HG02981 (cell line): Measurements from ENCODE around the gene DYNLT3.
A peak's percentile ranks its signal among the peaks of the same experiment; 100 is the strongest.

Experiments used
- ATAC-seq: cut with Tn5 transposase; IDR thresholded peaks from one replicate; pipeline ENCODE4 v1.9.1; 2021; ENCODE audit warnings: mild to moderate bottlenecking, moderate library complexity; ENCODE audit not compliant: unreplicated experiment

Gene DYNLT3

GRCh38 chrX:37846141-37846540 is 1.2 kb downstream of the DYNLT3 start:
- no peak for ATAC-seq

- ATAC-seq = no peak
These were observed 2.7 kb downstream of the DYNLT3 start for GRCh38 chrX:37844622-37845021.

- no peak for ATAC-seq
These were observed 6.4 kb downstream of the DYNLT3 start for GRCh38 chrX:37840931-37841330.

- no peak for ATAC-seq
These were observed 12.4 kb downstream of the DYNLT3 start for GRCh38 chrX:37834937-37835336.

GRCh38 chrX:37830371-37830770 is 17.0 kb downstream of the DYNLT3 start:
- no peak for ATAC-seq

GRCh38 chrX:37829721-37830120 is 17.6 kb downstream of the DYNLT3 start:
- no peak for ATAC-seq

GRCh38 chrX:37825215-37825842 is 22.0 kb downstream of the DYNLT3 start:
- ATAC-seq = no peak

GRCh38 chrX:37824491-37825214 is 22.7 kb downstream of the DYNLT3 start:
- no peak for ATAC-seq

- no peak for ATAC-seq
These were observed 26.7 kb downstream of the DYNLT3 start for GRCh38 chrX:37820646-37821045.

GRCh38 chrX:37818031-37818430 is 29.3 kb downstream of the DYNLT3 start:
- peak; percentile 46 for ATAC-seq

- ATAC-seq = peak; percentile 43
These were observed 29.8 kb downstream of the DYNLT3 start for GRCh38 chrX:37817579-37817978.

- ATAC-seq = no peak
These were observed 30.2 kb downstream of the DYNLT3 start for GRCh38 chrX:37817176-37817575.

GRCh38 chrX:37816766-37817165 is 30.6 kb downstream of the DYNLT3 start:
- ATAC-seq = no peak

GRCh38 chrX:37815366-37815765 is 32.0 kb downstream of the DYNLT3 start:
- ATAC-seq = no peak

GRCh38 chrX:37813570-37813969 is 33.8 kb downstream of the DYNLT3 start:
- ATAC-seq = no peak

GRCh38 chrX:37812110-37812509 is 35.3 kb downstream of the DYNLT3 start:
- ATAC-seq = no peak

- no peak for ATAC-seq
These were observed 37.4 kb downstream of the DYNLT3 start for GRCh38 chrX:37809970-37810369.

- no peak for ATAC-seq
These were observed 44.3 kb downstream of the DYNLT3 start for GRCh38 chrX:37803057-37803456.

- no peak for ATAC-seq
These were observed 45.3 kb downstream of the DYNLT3 start for GRCh38 chrX:37802028-37802427.

GRCh38 chrX:37800717-37801116 is 46.7 kb downstream of the DYNLT3 start:
- no peak for ATAC-seq

- ATAC-seq = no peak
These were observed 47.4 kb downstream of the DYNLT3 start for GRCh38 chrX:37799936-37800335.

- ATAC-seq = peak; percentile 80
These were observed 50.6 kb downstream of the DYNLT3 start for GRCh38 chrX:37796805-37797204.

- ATAC-seq = no peak
These were observed 51.1 kb downstream of the DYNLT3 start for GRCh38 chrX:37796310-37796709.
